Midbrain (tissue), 1 donor: Measurements from ENCODE around the gene ERBB2.
"Not testable (repeated sequence)": the region's sequence is repeated elsewhere in the genome, so short reads cannot be mapped to it uniquely, and the experiment has no call there.

ENCODE experiments used
- DNase-seq: peaks from one replicate; lab custom pipeline; 2025; lab: John Stamatoyannopoulos, UW

ERBB2 gene

DNA sequence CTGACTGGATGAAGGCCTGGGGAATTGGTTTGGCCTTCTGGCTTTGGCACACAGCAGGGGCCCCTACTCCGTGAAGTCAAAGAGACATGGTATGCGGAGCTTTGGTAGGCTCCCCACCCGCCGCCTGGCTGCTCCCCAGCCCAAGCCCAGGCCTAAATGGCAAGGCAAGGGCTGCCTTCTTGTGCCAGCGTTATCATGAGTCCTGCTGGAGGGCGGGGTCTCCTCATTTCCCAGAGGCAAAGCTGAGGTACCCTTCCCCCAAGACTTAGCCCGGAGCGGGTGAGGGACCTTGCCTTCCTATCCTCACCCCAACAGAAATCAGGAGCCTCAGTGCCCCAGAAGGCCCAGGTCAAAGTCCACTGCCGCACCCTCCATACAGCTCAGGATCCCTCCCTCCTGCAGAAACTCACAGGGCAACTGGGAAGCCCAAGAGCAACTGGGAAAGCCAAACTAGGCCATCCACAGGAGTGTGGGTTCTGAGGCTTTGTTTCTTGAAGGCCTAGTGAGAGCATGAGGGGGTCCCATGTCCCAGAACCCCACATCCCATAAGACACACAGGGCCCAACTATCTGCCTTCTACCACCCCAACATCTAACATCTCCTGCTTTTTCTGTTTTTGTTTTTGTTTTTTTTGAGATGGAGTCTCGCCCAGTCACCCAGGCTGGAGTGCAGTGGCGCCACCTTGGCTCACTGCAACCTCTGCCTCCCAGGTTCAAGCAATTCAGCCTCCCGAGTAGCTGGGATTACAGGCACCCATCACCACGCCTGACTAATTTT is 21.3 kb upstream of the ERBB2 start:
- DNase-seq, result no peak

DNA sequence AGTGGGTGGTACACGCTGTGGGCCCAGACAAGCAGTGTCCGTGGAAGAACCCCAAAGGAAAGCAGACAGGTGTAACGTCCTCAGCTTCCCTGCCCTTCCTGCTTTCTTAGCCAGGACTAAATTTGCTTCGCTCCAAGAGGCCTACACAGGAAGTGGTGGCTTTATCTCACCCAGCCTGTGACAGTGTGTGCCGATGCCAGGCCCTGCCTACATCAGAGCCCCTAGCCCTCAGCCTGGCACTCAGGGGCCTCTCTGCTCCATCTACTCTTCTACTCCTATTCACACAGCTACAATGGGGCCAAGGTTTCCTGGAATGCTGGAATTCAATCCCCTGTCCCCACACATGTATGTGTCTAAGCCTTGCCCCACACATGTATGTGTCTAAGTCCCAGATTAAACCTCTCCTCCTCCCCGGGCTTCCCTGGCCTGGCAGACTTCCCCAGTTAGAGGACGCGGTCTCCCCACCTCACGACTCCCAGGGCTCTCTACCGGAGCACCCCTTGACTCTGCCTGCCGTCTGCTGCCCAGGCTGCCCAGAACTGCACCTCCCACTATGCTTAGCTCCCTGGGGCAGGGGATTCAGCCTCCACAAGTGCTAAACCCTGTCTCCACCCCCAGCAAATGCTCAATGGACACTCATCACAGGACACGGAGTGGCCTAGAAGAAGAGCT is 20.2 kb upstream of the ERBB2 start:
- DNase-seq, result no peak

DNA sequence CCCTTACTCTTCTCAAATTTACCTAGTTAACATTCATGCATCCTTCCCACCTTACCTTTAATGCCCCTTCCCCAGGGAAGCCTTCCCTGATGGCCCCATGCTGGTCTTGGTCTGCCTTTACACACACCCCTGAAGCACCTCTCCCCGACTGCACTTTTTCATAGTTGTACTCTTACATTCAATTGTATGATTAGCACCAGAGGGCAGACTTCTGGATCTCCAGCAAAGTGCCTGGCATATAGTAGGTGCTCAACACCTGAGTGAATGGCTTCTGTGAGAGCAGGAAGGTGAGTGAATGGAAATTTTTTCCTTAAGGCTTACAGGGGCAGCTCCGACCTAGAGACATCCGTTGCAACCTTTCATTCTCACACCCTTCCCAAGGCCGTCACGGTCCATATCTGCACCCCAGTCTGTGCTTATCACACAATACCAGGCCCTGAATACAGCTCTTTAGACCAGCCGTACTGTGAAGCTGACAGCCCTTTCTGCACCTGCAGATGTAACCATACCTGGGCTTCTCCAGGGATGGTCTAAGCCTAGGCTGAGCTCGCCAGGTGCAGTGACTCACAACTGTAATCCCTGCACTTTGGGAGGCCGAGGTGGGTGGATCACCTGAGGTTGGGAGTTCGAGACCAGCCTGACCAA is 16.4 kb upstream of the ERBB2 start:
- DNase-seq, result no peak

GRCh38 chr17:39684369-39685192 is 15.3 kb upstream of the ERBB2 start:
- DNase-seq, result no peak

GRCh38 chr17:39687101-39687545 is 12.7 kb upstream of the ERBB2 start:
- DNase-seq, result no peak

DNA sequence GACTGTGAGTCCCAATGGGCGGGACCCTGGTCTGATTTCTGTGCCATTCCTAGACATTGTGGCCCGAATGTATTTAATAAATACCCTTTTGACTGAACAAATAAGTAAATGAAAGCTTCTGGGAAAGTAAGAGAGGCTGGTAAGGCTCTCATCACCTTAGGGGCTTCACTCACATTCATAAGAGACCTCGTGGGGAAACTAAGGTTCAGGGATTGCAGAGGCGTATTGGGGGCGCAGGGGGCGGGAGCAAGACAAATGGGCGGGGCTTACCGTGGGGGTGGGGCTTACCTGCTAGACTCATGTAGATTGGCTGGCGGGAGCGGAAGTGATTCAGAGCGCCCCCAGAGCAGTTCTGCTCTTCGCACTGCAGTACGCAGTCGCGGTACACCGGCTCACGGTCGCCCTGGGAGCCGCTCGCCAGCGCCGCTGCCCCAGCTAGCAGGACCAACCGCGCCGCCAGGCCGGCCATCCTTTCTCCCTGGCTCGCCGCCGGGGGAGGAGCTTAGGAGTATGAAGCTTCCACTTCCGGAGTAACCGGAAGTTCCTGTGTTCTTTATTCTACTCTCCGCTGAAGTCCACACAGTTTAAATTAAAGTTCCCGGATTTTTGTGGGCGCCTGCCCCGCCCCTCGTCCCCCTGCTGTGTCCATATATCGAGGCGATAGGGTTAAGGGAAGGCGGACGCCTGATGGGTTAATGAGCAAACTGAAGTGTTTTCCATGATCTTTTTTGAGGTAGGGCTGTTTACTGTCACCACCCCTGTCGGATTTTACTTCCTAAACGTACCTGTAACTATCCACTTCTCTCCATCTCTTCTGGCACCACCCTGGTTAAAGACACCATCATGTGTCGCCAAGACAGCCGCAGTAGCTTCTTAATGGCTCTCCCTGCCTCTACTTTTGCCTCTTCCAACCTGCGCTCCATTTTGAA is 12.1 kb upstream of the ERBB2 start, which contains the start of gene PGAP3:
Gene PGAP3 (minus strand): TSS at position 512 of the 929 bp plus-strand sequence. CDS start 43 bp downstream, at position 469.
- DNase-seq, result peak; percentile 92

DNA sequence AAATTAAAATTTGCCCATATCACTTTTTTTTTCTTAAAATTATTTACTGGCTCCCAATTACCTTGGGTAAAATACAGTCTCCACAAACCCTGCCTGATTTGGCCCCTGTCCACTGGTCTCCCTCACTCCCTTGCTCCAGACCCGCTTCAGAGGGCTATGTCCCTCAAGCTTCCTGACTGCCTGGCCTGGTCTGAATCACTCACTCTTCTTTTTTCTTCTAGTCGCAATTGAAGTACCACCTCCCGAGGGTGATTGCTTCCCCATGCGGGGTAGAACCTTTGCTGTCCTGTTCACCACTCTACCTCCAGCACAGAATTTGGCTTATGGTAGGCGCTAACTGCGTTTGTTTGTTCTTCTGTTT is 11.4 kb upstream of the ERBB2 start:
- no peak for DNase-seq

GRCh38 chr17:39688945-39689344 is 10.9 kb upstream of the ERBB2 start:
- no peak for DNase-seq

DNA sequence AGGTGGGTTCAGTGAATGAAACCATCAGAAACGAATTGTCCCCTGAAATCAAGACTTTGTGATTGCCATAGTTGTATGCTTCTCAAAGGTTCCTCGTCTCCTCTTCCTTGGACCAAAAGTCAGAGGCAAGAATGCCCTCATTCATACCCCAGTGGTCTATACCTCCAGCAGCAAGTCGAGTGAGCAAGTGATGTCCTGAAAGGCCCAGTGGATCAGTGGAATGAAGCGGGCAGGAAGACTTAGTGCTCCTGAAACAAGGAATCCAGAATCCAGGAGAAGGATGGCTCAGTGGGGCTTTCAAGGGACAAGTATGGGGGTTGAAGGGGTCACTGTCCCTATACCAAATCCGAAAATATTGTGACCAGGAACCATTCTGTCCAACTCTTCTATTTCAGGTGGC is 5.3 kb upstream of the ERBB2 start:
- DNase-seq, result no peak

- DNase-seq, result no peak
Measured at GRCh38 chr17:39695089-39695474, 4.8 kb upstream of the ERBB2 start.

- no peak for DNase-seq
Measured at GRCh38 chr17:39696731-39697130, 3.1 kb upstream of the ERBB2 start.

GRCh38 chr17:39697961-39698360 is 1.9 kb upstream of the ERBB2 start:
- no peak for DNase-seq

DNA sequence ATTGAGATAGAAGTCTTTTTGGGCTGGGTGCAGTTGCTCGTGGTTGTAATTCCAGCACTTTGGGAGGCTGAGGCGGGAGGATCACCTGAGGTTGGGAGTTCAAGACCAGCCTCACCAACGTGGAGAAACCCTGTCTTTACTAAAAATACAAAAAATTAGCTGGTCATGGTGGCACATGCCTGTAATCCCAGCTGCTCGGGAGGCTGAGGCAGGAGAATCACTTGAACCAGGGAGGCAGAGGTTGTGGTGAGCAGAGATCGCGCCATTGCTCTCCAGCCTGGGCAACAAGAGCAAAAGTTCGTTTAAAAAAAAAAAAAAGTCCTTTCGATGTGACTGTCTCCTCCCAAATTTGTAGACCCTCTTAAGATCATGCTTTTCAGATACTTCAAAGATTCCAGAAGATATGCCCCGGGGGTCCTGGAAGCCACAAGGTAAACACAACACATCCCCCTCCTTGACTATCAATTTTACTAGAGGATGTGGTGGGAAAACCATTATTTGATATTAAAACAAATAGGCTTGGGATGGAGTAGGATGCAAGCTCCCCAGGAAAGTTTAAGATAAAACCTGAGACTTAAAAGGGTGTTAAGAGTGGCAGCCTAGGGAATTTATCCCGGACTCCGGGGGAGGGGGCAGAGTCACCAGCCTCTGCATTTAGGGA is 577 bp upstream of the ERBB2 start:
- DNase-seq, result not testable (repeated sequence)

DNA sequence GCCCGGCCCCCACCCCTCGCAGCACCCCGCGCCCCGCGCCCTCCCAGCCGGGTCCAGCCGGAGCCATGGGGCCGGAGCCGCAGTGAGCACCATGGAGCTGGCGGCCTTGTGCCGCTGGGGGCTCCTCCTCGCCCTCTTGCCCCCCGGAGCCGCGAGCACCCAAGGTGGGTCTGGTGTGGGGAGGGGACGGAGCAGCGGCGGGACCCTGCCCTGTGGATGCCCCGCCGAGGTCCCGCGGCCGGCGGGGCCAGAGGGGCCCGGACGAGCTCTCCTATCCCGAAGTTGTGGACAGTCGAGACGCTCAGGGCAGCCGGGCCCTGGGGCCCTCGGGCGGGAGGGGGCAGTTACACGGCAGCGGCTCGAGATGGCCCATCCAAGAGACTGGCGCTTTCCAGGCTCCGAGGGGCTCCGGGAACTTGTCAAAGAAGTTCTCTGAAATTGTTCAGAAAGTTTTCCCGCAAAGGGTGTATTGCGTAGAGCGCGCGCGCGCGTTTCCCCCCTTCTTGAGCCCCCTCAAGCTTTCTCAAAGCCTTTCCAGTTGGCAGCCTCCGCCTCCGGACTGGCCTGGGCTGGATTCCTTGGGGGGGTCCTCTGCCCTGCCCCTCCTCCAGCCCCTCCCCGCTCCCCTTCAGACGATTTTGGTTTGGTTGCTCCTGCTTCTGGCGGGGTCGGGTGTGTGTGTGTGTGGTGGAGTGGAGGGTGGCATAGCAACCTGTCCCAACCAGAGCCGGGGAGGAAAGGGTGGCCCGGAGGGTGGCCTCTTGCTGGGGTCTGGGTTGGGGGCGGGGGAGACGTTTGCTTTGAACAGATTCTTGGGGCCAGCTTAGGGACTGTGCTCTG is 504 bp downstream of the ERBB2 start:
- no peak for DNase-seq

GRCh38 chr17:39701012-39701783 is 1.3 kb downstream of the ERBB2 start:
- no peak for DNase-seq

DNA sequence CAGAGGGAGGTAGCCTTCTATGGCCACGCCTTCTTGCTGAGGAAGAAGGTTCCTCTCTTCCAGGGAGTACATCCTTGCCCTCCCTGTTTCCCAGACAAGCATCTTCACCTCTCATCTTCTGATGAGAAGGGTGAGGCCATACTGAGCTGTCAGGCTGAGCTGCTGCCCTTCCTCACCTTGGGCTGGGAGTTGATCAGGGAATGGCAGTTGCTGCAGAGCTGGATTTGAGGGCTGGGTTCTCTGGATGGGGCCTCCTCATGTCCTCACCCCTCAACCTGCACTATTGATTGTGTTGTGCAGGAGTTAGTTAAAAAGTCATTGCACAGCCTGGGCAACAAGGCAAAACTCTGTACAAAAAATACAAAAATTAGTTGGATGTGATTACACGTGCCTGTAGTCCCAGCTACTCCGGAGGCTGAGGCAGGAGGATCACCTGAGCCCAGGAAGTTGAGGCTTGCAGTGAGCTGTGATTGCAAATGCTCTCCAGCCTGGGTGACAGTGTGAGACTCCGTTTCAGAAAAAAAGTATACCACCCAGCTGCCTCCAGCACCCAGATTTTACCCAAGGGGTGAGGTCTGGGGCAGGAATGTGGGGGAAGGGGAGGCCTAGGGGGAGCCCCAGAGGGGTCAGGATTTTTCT is 2.0 kb downstream of the ERBB2 start:
- DNase-seq, result no peak

DNA sequence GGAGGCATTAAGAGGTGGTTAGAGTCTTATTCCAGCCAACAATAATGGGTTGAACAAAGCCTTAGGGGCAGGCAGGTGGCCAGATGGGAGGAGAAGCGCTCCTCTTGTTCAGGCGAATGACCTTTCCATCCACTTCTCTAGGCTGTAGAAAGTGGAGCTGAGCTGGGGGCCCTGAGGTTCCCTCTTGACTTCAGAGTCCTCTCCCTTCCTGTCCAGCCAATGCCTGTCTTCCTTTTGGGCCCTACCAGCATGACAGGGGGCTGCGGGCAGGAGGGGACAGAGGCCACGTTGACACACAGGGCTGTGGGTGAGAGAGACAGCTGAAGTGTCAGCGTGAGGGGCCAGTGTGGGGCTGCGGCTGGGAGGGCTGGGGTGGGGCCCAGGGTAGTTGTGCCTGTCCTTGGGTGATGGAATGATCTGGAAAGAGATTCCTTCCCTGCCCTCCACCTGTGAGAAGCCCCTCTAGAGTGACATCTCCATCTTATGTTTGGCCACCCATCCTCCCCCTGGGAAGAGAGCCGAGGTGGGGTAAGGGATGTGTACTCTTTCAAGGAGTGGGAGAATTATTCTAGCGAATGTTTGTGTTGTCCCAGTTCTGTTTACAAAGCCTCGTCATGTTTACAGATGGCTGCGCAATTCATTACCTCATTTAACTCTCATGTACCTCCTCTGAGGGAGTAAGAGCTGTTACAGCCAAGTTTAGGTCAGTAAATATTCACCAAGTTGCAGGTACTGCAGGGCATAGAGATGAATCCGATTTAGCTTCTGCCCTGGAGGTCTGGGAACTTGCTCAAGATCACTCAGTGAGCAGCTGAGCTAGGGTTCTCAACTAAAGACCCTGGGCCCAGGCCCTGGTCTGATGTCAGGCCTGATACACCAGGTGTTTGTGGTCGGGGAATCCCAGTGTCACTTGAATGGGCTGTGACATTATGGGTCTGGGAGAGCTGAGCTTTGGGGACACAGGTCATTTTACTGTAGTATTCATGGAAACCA is 3.3 kb downstream of the ERBB2 start:
- no peak for DNase-seq
